Measurements from ENCODE around the gene LCE7A. TPM values are rescaled to one million over a fixed set of nuclear protein-coding genes. Genes with fewer than 3 reads are reported as not detected.

LCE7A gene
- polyA plus RNA-seq, 2 of the 4 experiments (the other 2 are of a cell fraction) = not detected

DNA sequence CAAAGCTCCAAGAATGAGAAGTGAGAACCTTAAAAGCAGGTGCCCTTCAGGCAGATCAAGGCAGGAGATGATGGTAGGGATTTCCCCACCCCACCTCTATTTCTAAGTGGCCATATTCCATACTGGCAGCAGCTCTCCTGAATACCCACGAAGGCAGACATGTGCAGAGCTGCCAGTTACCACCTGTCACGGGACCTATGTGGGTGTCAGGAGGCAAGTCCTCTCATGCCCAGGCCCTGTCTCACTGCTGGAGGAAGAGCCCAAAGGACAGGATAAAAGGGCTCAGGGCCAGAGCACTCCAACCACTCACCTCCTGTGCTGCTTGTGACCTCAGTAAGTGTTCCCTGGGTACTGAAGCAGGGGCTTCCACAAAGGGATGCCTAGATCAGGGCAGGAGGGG is 48.7 kb upstream of the LCE7A start (continued):
- TF ChIP-seq, protein P1, sequence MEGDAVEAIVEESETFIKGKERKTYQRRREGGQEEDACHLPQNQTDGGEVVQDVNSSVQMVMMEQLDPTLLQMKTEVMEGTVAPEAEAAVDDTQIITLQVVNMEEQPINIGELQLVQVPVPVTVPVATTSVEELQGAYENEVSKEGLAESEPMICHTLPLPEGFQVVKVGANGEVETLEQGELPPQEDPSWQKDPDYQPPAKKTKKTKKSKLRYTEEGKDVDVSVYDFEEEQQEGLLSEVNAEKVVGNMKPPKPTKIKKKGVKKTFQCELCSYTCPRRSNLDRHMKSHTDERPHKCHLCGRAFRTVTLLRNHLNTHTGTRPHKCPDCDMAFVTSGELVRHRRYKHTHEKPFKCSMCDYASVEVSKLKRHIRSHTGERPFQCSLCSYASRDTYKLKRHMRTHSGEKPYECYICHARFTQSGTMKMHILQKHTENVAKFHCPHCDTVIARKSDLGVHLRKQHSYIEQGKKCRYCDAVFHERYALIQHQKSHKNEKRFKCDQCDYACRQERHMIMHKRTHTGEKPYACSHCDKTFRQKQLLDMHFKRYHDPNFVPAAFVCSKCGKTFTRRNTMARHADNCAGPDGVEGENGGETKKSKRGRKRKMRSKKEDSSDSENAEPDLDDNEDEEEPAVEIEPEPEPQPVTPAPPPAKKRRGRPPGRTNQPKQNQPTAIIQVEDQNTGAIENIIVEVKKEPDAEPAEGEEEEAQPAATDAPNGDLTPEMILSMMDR (IDR thresholded peaks at IDR 0.05) = no peak

DNA sequence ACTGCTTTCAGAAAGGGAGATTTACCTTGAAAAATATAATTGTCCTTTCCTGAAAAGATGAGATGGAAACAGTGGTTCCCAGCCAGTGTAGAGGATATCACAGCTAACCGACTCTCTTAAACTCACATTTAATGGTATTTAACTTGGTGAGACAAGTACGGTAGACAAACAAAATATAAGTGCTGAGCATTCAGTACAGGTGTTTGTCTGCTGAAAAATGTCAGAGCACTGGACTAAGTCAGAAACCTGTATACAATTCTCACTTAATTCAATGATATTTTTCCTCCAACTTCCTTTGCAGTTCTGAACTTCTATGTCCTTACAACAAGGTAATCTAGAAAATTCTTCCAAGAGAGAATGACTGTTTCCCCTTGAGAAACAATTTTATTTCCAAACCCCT is 48.1 kb upstream of the LCE7A start, which contains the start of gene LCE1B:
Gene LCE1B, plus strand, starts transcription at position 301 of the 400 bp plus-strand sequence. CDS start 476 bp downstream, outside the sequence.
- DNase-seq (ENCODE audit: low read depth in 1 of 2, low spot score in 1 of 2) (no peak), FAIRE-seq (no peak), ATAC-seq (no peak)
- no peak within 1 kb of the TSS for H3K4me3 ChIP-seq
- H3K4me1 ChIP-seq = no peaks in the 10 kb centered on the region
- TF ChIP-seq SMC3 (IDR thresholded peaks at IDR 0.05) (no peak), HOXB13 (CRISPR knock-in tag; IDR thresholded peaks at IDR 0.05; ENCODE audit: low read depth) (no peak), ZFP36 (IDR thresholded peaks at IDR 0.05; ENCODE audit: borderline replicate concordance, partially characterized antibody) (no peak), RFX5 (IDR thresholded peaks at IDR 0.05) (no peak), GATA3 (IDR thresholded peaks at IDR 0.05; ENCODE audit: borderline replicate concordance) (no peak), ESRRA (IDR thresholded peaks at IDR 0.05; ENCODE audit: borderline replicate concordance, low read length) (no peak), ZC3H11A (IDR thresholded peaks at IDR 0.05) (no peak), JUN (IDR thresholded peaks at IDR 0.05) (no peak)
- TF ChIP-seq, protein P2, sequence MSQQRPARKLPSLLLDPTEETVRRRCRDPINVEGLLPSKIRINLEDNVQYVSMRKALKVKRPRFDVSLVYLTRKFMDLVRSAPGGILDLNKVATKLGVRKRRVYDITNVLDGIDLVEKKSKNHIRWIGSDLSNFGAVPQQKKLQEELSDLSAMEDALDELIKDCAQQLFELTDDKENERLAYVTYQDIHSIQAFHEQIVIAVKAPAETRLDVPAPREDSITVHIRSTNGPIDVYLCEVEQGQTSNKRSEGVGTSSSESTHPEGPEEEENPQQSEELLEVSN (IDR thresholded peaks at IDR 0.05; ENCODE audit: borderline replicate concordance, low read depth) = no peak
- TF ChIP-seq, protein P1 (IDR thresholded peaks at IDR 0.05) = no peak
- H3K9me3 ChIP-seq = no peaks in the 10 kb centered on the region
- WGBS (ENCODE audit: missing lambda C conversion rate) = 68% methylated on average over 2 of the region's 2 CpGs
- H3K27ac ChIP-seq = no peak within 1 kb of the TSS
- ChIA-PET POLR2A (no interaction called here), CTCF (no interaction called here)
- H3K4me2 ChIP-seq = no peak within 1 kb of the TSS

DNA sequence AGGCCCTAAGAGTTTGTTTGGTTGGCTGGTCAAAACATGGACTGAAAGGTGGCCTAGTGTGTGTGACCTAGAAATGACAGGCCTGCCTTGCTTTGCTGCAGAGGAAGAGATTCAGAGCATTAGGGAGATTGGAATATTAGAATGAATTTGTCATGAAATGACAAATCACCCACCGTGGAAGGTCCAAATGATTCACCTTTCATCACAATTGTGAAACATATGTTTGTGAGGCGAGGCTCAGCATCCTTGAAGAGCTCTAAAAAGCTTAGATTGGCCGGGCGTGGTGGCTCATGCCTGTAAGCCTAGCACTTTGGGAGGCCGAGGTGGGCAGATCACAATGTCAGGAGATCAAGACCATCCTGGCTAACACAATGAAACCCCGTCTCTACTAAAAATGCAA is 42.5 kb upstream of the LCE7A start:
- CTCF ChIA-PET = no interaction called here
- H3K27ac ChIP-seq = no peak overlapping the region
- no peak overlapping the region for H3K4me3 ChIP-seq
- DNase-seq (ENCODE audit: low read depth in 1 of 2, low spot score in 1 of 2) = no peak
- 25% methylated on average over 6 of the region's 6 CpGs for WGBS (ENCODE audit: missing lambda C conversion rate)
- H3K9me3 ChIP-seq = no peaks in the 10 kb centered on the region
- H3K4me1 ChIP-seq = no peaks in the 10 kb centered on the region
- no peak for FAIRE-seq
- ATAC-seq = no peak
- POLR2A ChIA-PET = interaction anchor here (0.7 kb wide), 1 partner anchor 11 kb away, joined by 3 read pairs; no protein-coding TSS in a partner anchor
- no peak for TF ChIP-seq CBX8 (IDR thresholded peaks at IDR 0.05)
- TF ChIP-seq ATOH8 (CRISPR knock-in tag; IDR thresholded peaks at IDR 0.05; ENCODE audit: low read depth) = no peak
- TF ChIP-seq RARB (CRISPR knock-in tag; IDR thresholded peaks at IDR 0.05) = no peak
- TF ChIP-seq FOXS1 (CRISPR knock-in tag; IDR thresholded peaks at IDR 0.05) = no peak
- no peak for TF ChIP-seq SREBF2 (IDR thresholded peaks at IDR 0.05)
- no peak for TF ChIP-seq CEBPB (IDR thresholded peaks at IDR 0.05)
- no peak for TF ChIP-seq PBX3 (IDR thresholded peaks at IDR 0.05)
- TF ChIP-seq, protein P2 (IDR thresholded peaks at IDR 0.05; ENCODE audit: borderline replicate concordance, low read depth) = no peak
- TF ChIP-seq ZNF302 (CRISPR knock-in tag; IDR thresholded peaks at IDR 0.05) = no peak
- TF ChIP-seq GATA3 (IDR thresholded peaks at IDR 0.05; ENCODE audit: borderline replicate concordance) = no peak
- no peak for TF ChIP-seq EP300 (IDR thresholded peaks at IDR 0.05)
- TF ChIP-seq KDM1A (IDR thresholded peaks at IDR 0.05; ENCODE audit: low read depth) = no peak
- TF ChIP-seq, protein P3, sequence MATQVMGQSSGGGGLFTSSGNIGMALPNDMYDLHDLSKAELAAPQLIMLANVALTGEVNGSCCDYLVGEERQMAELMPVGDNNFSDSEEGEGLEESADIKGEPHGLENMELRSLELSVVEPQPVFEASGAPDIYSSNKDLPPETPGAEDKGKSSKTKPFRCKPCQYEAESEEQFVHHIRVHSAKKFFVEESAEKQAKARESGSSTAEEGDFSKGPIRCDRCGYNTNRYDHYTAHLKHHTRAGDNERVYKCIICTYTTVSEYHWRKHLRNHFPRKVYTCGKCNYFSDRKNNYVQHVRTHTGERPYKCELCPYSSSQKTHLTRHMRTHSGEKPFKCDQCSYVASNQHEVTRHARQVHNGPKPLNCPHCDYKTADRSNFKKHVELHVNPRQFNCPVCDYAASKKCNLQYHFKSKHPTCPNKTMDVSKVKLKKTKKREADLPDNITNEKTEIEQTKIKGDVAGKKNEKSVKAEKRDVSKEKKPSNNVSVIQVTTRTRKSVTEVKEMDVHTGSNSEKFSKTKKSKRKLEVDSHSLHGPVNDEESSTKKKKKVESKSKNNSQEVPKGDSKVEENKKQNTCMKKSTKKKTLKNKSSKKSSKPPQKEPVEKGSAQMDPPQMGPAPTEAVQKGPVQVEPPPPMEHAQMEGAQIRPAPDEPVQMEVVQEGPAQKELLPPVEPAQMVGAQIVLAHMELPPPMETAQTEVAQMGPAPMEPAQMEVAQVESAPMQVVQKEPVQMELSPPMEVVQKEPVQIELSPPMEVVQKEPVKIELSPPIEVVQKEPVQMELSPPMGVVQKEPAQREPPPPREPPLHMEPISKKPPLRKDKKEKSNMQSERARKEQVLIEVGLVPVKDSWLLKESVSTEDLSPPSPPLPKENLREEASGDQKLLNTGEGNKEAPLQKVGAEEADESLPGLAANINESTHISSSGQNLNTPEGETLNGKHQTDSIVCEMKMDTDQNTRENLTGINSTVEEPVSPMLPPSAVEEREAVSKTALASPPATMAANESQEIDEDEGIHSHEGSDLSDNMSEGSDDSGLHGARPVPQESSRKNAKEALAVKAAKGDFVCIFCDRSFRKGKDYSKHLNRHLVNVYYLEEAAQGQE (IDR thresholded peaks at IDR 0.05) = no peak
- no peak for TF ChIP-seq RCOR1 (IDR thresholded peaks at IDR 0.05; ENCODE audit: low read depth, low read length)
- no peak for TF ChIP-seq ZSCAN20 (CRISPR knock-in tag; IDR thresholded peaks at IDR 0.05)
- no peak for TF ChIP-seq RAD21 (conservative IDR thresholded peaks at IDR 0.05 in 1 of 2, IDR thresholded peaks at IDR 0.05 in 1 of 2)
- no peak for TF ChIP-seq SMC3 (IDR thresholded peaks at IDR 0.05)
- no peak for TF ChIP-seq KDM5A (IDR thresholded peaks at IDR 0.05)
- H3K4me2 ChIP-seq = no peak overlapping the region

All from A549 (cell line).